ENCODE results near the gene UGT3A1.

Gene UGT3A1

DNA sequence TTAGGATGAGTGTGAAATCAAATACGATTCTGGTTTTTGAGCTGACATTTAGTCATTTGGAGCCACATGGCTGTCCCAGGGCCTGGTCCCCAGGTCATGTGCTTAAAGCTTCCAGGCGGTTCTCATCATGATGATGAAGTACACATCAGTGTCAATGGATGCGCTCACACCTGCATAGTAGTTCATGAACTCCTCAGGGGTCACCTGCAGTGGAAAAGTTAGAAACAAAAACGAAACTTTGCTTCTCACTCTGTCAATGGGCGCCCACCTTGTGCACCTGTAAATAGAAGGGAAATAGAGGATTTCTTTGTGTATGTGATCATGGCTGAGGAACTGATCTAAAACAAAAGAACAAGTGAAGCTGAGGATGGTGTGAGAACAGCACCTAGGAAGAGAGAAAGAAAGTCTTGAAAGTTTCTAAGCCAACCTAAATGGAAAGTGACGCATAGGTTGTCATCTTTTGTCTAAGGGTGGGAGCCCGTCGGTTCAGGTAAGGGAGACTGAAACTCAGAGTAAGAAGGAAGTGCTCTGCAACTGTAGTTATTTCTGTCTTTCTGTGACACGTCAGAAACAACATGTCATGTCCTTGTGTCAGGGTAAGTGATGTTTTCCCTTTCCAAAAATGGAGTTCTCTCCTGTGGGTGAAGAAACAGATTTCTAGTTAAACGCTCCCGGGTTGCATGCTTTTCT lies 86.6 kb downstream of the UGT3A1 start:
- no peak for DNase-seq

DNA sequence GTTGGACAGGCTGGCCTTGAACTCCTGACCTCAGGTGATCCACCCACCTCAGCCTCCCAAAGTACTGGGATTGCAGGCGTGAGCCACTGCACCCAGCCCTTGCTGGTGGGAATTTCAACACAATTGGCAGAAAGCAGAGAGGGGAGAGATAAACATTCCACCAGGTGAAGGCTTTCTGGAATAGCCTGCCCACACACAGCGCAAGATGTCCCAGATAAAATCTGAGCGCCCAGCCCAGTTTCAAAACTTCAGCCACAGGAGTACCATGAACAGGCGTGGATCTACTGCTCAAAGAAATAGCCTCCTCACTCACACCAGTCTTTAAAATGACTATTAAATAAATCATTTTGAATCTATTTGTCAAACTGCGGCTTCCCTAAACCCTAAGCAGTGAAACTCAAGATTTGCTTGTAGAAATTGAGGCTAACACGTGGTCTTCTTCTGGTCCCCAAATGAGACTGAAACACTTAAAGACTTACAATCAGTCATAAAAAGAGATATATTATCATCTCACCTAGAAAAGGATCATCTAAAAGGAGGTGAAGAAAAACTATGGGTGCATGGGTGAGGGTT lies 87.5 kb downstream of the UGT3A1 start:
- no peak for DNase-seq

DNA sequence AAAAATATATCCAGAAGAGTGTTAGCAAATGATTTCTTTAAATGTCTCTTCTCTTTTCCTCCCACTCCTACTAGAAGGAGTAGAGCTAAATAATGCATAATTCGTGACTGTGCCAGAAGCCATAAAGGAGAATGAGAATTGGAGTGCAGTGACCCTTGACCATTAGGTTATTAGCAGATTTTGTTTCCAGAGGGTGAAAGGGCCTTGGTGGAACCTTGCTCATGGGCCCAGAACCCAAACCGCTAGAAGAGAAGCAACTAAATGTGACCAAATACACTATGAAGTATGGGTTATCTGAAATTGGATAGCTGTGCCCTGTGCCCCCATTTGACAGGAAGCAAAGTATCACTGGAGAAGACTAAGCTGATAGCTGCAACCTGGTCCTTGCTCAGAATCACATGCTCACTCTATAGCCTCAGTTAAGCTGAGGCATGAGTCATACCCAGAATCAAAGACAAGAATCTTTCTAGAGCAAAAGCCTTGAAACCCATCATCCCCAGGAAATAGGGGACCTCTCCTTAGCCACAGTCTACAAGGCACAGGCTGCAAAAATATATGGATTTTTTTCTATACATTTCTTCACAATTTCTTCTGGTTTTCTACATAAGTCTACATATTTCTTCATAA lies 89.0 kb downstream of the UGT3A1 start:
- DNase-seq: no peak

All from NCI-H510A (cell line).